NCI-H345 treated with DMSO at 0.1 percent for 48 hours (cell line): Measurements from ENCODE around the gene C11orf21.

Experiments used
- DNase-seq: peaks from one replicate; lab custom pipeline; 2025; ENCODE audit not compliant: unreplicated experiment; lab: John Stamatoyannopoulos, UW

C11orf21 gene

GRCh38 chr11:2309251-2310072 is 7.7 kb upstream of the C11orf21 start:
- no peak for DNase-seq

- no peak for DNase-seq
These were observed 7.0 kb upstream of the C11orf21 start for GRCh38 chr11:2308713-2309112.

GRCh38 chr11:2307501-2308331 is 6.0 kb upstream of the C11orf21 start:
- DNase-seq = no peak

- no peak for DNase-seq
These were observed 5.3 kb upstream of the C11orf21 start for GRCh38 chr11:2306877-2307500.

- DNase-seq = no peak
These were observed 4.7 kb upstream of the C11orf21 start for GRCh38 chr11:2306452-2306823.

- no peak for DNase-seq
These were observed 4.2 kb upstream of the C11orf21 start for GRCh38 chr11:2305788-2306451.

- peak; percentile 51 for DNase-seq
These were observed 3.5 kb upstream of the C11orf21 start for GRCh38 chr11:2305140-2305778.

- no peak for DNase-seq
These were observed 2.9 kb upstream of the C11orf21 start for GRCh38 chr11:2304506-2305139.

GRCh38 chr11:2303627-2304505 is 2.1 kb upstream of the C11orf21 start:
- no peak for DNase-seq

- no peak for DNase-seq
These were observed 1.3 kb upstream of the C11orf21 start for GRCh38 chr11:2302896-2303626.

GRCh38 chr11:2302306-2302895 is 683 bp upstream of the C11orf21 start:
- DNase-seq = no peak

GRCh38 chr11:2300936-2301630 is 635 bp downstream of the C11orf21 start:
- DNase-seq = no peak

GRCh38 chr11:2300290-2300935 is 1.3 kb downstream of the C11orf21 start:
- no peak for DNase-seq

- no peak for DNase-seq
These were observed 1.9 kb downstream of the C11orf21 start for GRCh38 chr11:2299773-2300172.

- peak; percentile 65 for DNase-seq
These were observed 2.6 kb downstream of the C11orf21 start for GRCh38 chr11:2298795-2299761.
